Urinary bladder (tissue), 4 donors: ENCODE measurements around the gene LSM11. TPM values are rescaled to one million over a fixed set of nuclear protein-coding genes. Genes with fewer than 3 reads are reported as not detected.

Experiments
- DNase-seq: peaks from one replicate; pipeline ENCODE4 v3.0.0-alpha.2; 2015; ENCODE audit errors: extremely low spot score
- H3K27ac ChIP-seq: one replicate; pipeline ENCODE4 v1.5.1; 2013; ENCODE audit warnings: low read depth, mild to moderate bottlenecking, moderate library complexity
- H3K36me3 ChIP-seq: one replicate; pipeline ENCODE4 v1.6.1; 2013; ENCODE audit warnings: mild to moderate bottlenecking, moderate library complexity; ENCODE audit not compliant: insufficient read depth
- H3K4me1 ChIP-seq: one replicate; pipeline ENCODE4 v1.6.1; 2013; ENCODE audit warnings: mild to moderate bottlenecking, moderate library complexity; ENCODE audit not compliant: insufficient read depth
- H3K4me3 ChIP-seq: one replicate; pipeline ENCODE4 v1.5.1; 2013; ENCODE audit warnings: low read depth, low read length
- WGBS: extraction: QIAGEN DNeasy Blood & Tissue Kit; methylation state at CpG from one replicate; pipeline ENCODE4 v1.1.7; 2013; 5-methylcytosine and 5-hydroxymethylcytosine counted together
- polyA plus RNA-seq: library from polyadenylated mRNA; stranded (reverse); fragments of 200-250 nt; gene quantifications from one replicate; pipeline ENCODE4 v1.2.3, GENCODE V29; 2013
- total RNA-seq: library from RNA; depleted of rRNA; stranded (reverse); fragments of >200 nt; gene quantifications from one replicate; pipeline ENCODE4 v1.2.3, GENCODE V29; 2014
- donor health status: healthy with polysubstance abuse.
- donor health status: healthy.

Gene LSM11
- total and polyA plus RNA-seq, 2 donors = 12.6 to 15.5 TPM

DNA sequence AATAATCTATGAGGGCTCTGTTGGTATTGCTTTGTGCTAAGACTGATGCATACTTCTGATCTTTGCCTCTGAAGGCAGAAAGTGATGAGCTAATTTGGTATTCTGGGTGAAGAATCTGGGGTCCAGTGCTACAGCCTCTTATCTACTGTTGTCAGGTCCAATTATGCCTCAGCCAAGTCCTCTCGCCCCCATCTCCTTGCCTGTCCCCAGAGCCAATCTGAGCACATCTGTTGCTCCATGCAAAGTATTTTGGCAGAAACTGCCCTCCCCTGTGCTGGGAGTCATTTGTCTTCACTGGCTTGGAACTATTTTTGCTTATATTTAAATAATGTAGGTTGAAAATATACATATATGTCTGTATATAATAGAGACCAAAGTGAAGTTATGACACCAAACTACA is 23.4 kb downstream of the LSM11 start:
- 68% methylated on average over 1 of the region's 1 CpG for WGBS
- no peak for DNase-seq
- H3K36me3 ChIP-seq = no peaks in the 10 kb centered on the region
- no peak overlapping the region for H3K4me3 ChIP-seq
- H3K4me1 ChIP-seq = no peaks in the 10 kb centered on the region
- no peak overlapping the region for H3K27ac ChIP-seq

DNA sequence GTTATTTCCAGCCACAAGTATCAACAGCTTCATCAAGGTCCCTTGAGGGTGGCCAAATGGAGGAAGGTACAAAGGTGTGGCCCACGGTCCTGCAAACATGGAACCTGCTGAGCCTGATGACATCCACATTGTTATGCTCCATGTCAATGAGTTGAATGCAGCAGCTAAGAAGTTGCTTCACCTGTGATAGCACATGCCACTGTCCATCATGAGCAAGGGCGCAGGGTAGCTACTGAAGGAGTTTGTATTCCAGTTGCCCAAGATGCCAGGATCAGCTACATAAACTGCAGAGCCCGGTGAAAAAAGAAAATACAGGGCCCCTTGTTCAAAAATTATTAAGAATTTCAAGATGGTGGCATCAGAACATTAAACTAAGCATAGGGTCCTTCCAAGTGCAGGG is 24.2 kb downstream of the LSM11 start:
- WGBS = 98% methylated on average over 3 of the region's 3 CpGs

DNA sequence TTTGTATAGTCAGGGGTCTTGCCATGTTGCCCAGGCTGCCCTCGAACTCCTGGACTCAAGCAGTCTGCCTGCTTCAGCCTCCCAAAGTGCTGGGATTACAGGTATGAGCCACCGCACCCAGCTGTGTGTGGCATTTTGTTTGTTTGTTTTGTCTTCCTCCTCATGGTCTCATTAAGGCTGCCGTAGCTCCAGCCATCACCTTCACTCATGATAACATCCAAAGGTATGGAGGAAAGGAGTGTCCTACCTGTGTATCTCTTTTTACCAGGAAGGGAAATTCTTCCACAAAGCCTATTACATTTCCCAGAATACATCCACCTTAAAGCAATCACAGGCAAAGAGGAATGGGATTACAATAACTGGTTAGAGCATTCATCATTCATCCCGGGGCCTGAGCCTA is 27.2 kb downstream of the LSM11 start:
- H3K4me3 ChIP-seq = no peak overlapping the region
- no peak for DNase-seq
- no peaks in the 10 kb centered on the region for H3K36me3 ChIP-seq
- 96% methylated on average over 4 of the region's 4 CpGs for WGBS
- no peaks in the 10 kb centered on the region for H3K4me1 ChIP-seq
- no peak overlapping the region for H3K27ac ChIP-seq

More for the DNA sequence above, 24.2 kb downstream of the LSM11 start:
- Histone ChIP-seq H3K27ac (no peak overlapping the region), H3K4me1 (no peaks in the 10 kb centered on the region), H3K36me3 (no peaks in the 10 kb centered on the region), H3K4me3 (no peak overlapping the region)
- DNase-seq = no peak

DNA sequence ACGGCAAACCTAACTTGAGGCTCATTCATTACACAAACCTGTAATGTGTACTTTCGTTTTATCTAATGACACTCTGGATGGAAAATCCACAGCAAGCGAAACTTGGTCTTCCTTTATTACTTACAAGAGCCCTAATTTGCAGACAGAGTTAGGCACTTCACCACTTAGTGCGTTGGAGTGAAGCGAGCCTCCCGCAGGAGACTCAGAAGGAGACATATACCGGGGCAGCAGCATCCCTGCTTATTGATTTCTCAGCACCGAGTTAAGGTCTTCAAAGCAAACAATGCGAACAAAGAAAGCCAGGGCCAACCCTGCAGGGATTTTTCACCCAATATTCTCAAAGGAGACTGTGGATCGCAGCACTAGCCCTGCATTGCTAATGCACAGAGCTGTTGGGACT is 28.6 kb downstream of the LSM11 start:
- Histone ChIP-seq H3K36me3 (no peaks in the 10 kb centered on the region), H3K27ac (no peak overlapping the region), H3K4me1 (no peaks in the 10 kb centered on the region), H3K4me3 (no peak overlapping the region)
- WGBS = 81% methylated on average over 10 of the region's 10 CpGs
- no peak for DNase-seq

DNA sequence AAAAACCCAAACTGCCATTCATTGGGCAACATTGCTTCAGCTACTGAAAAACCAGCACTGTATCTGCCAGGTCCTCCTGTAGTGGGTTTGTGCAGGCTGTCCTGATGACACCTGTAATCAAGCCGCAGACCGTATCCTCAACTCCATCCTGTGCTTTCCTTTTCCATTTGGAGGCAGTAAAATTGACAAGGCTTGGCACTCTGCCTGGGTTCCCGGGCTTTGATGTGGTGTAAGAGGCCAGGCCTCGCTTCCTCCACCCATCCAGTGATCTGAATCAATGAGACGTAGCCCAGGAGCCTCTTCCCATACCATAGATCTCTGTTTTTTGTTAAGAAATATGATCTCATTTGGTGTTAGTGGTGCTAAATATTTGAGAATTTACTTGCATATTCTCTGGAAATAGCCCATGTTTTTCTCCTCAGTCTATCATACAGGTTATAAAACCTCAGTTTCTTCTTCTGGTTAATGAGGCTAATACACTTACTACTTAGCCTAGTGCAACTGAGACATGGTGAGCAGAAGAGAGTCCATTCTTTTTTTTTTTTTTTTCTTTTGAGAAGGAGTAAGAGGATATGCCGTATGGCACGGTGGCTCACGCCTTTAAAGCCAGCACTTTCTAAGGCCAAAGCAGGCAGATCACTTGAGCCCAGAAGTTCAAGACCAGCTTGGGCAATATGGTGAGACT is 34.8 kb downstream of the LSM11 start:
- no peaks in the 10 kb centered on the region for H3K36me3 ChIP-seq
- DNase-seq = no peak
- no peaks in the 10 kb centered on the region for H3K4me1 ChIP-seq
- no peak overlapping the region for H3K27ac ChIP-seq
- no peak overlapping the region for H3K4me3 ChIP-seq
- WGBS = 63% methylated on average over 8 of the region's 8 CpGs

DNA sequence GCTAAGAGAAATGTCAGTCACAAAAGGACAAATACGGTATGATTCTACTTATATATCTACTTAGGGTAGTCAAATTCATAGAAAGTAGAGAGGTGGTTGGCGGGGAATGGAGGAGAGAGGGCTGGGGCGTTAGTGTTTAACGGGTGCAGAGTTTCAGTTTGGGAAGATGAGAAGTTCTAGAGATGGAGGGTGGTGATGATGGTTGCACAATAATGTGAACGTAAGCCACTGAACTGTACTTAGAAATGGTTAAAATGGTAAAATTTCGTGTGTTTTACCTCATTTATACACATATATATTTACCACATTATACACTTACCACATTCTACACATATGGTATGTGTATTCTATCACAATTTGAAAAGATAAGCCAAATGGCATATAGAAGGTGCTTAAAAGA is 35.7 kb downstream of the LSM11 start:
- Histone ChIP-seq H3K4me1 (no peaks in the 10 kb centered on the region), H3K4me3 (no peak overlapping the region), H3K36me3 (no peaks in the 10 kb centered on the region), H3K27ac (no peak overlapping the region)
- WGBS = 89% methylated on average over 6 of the region's 6 CpGs
- DNase-seq = no peak

DNA sequence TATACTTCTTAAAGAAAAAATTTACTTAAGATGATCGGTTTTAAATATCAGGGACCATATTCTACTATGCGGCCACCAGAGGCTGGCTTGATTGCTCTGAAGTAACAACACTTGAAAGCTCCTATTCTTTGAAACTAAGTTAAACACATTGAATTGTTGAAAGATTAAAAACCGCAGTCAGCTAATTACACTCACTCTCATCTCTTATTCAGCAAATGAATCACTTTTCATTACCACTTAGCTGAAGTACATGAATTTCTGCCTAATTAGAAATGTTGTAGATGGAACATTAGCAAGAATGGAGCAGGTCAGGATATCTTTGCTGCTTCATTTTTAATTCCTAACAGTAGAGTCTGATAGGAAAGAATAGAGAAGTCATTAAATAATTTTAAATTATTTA is 42.3 kb downstream of the LSM11 start:
- WGBS = 93% methylated on average over 3 of the region's 3 CpGs
- DNase-seq = no peak
- Histone ChIP-seq H3K4me1 (no peaks in the 10 kb centered on the region), H3K36me3 (peaks cover 2% of the 10 kb centered on the region), H3K4me3 (no peak overlapping the region), H3K27ac (no peak overlapping the region)

DNA sequence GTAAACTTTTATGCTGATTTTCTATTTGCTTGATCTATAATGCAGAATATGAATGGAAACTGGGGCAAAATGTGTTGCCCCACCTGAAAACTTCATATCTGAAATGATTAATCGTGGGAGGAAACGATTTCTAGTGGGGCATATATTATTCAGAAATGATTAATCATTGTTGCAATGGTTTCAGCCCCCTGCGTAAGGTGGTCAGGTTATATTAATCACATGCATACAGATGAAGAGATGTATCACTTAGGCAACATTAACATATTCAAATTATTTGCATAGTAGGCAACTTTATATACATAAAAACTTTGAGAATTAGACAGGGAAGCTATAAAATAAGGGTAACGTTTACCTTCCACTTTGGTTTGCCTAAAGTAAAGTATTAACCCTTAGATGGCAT is 49.8 kb downstream of the LSM11 start:
- WGBS = 77% methylated on average over 4 of the region's 4 CpGs
- no peaks in the 10 kb centered on the region for H3K4me1 ChIP-seq

DNA sequence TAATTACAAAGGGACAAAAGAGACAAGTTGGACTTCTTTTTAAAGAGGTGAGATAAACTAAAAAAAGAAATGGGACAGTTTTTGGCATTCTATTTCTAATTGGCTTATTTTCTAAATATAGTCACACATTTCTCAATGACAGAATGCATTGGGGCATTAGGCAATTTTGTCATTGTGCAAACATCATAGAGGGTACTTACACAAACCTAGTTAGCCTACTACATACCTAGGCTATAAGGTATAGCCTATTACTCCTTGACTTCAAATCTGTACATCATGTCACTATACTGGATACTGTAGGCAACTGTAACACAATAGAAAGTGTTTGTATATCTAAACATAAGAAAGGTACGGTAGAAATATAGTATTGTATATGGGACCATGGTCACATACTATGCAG is 56.1 kb downstream of the LSM11 start:
- no peak for DNase-seq
- WGBS = 89% methylated on average over 1 of the region's 1 CpG
- no peaks in the 10 kb centered on the region for H3K4me1 ChIP-seq
- H3K36me3 ChIP-seq = peaks cover 2% of the 10 kb centered on the region
- no peak overlapping the region for H3K27ac ChIP-seq
- no peak overlapping the region for H3K4me3 ChIP-seq

More for the DNA sequence above, 49.8 kb downstream of the LSM11 start:
- Histone ChIP-seq H3K36me3 (no peaks in the 10 kb centered on the region), H3K4me3 (no peak overlapping the region), H3K27ac (no peak overlapping the region)
- DNase-seq = no peak

DNA sequence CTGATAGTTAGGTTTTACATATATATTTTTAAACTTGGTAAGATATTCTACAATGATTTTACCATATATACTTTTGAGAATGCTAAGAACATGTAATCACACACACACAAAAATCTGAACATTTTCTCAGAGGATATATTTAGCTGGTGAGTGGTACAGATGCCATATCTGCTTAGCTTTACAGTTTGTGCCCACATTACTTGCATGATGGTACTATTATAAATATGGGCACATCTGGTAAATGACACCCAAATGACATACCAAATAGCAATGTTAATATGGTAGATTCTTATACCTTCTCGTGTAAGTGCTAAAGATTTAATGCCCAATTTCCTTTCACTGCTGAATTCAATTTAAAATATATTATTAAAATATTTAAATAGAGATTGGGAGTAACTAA is 56.6 kb downstream of the LSM11 start:
- H3K4me3 ChIP-seq = no peak overlapping the region
- no peaks in the 10 kb centered on the region for H3K4me1 ChIP-seq
- H3K36me3 ChIP-seq = peaks cover 2% of the 10 kb centered on the region
- WGBS = 80% methylated on average over 1 of the region's 1 CpG
- H3K27ac ChIP-seq = no peak overlapping the region
- no peak for DNase-seq

DNA sequence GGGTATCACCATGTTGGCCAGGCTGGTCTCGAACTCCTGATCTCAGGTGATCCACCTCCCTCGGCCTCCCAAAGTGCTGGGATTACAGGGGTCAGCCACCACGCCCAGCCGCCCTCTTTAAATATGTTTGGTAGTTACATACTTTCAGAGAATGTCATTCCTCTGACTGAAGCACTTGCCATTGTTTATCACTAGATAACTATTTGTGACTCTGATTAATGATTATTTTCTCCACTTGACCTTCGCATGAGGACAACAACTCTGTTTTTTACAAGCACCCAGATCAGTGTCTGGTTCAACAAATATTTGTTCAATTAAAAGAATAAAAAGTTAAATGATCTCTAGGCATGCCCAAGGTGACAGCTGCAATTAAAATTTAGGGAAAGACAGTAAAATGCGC is 59.2 kb downstream of the LSM11 start:
- DNase-seq = no peak
- peaks cover 9% of the 10 kb centered on the region for H3K36me3 ChIP-seq
- 97% methylated on average over 6 of the region's 6 CpGs for WGBS
- no peak overlapping the region for H3K4me3 ChIP-seq
- H3K4me1 ChIP-seq = no peaks in the 10 kb centered on the region
- no peak overlapping the region for H3K27ac ChIP-seq

DNA sequence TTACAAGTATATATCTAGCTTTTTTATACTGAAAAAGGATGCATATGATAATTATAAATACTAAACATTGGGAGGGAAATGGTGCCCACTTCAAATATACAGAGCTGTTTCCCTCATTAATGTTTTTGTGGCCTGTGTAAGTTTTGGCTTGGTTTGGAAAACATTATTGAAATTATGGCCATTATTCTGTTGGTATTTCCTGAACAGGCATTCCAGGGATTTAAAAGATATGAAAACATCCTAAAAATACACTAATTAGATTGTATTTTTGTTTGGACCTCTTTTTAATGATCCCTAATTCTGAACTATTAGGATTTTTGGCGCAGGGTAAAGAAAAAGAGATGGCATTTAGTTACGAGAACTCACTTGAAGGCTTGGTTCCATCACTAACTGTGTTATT is 64.5 kb downstream of the LSM11 start:
- Histone ChIP-seq H3K27ac (no peak overlapping the region), H3K4me1 (no peaks in the 10 kb centered on the region), H3K4me3 (no peak overlapping the region), H3K36me3 (peaks cover 10% of the 10 kb centered on the region)
- no peak for DNase-seq
- 84% methylated on average over 2 of the region's 2 CpGs for WGBS
